ENCODE measurements around the gene ADGRG6. TPM values are rescaled to one million over a fixed set of nuclear protein-coding genes. Genes with fewer than 3 reads are reported as not detected.

ADGRG6 gene
- total RNA-seq, 1 donor from 2014 or later: 2.5 TPM

GRCh38 chr6:142380626-142381025 lies 78.8 kb downstream of the ADGRG6 start:
- Mint-ChIP-seq H3K9me3 (ENCODE audit: low read depth) (no peaks in the 10 kb centered on the region), H3K27ac (ENCODE audit: unreplicated experiment) (no peak overlapping the region), H3K36me3 (ENCODE audit: low read depth) (no peaks in the 10 kb centered on the region), H3K27me3 (ENCODE audit: low read depth) (no peaks in the 10 kb centered on the region), H3K4me3 (ENCODE audit: unreplicated experiment) (no peak overlapping the region), H3K4me1 (ENCODE audit: low read depth) (peaks cover 42% of the 10 kb centered on the region)
- TF ChIP-seq CTCF (IDR thresholded peaks at IDR 0.05): no peak
- DNase-seq (ENCODE audit: low spot score): no peak

GRCh38 chr6:142381181-142381580 lies 79.4 kb downstream of the ADGRG6 start:
- H3K27ac Mint-ChIP-seq (ENCODE audit: unreplicated experiment): no peak overlapping the region
- no peak overlapping the region for H3K4me3 Mint-ChIP-seq (ENCODE audit: unreplicated experiment)
- peaks cover 40% of the 10 kb centered on the region for H3K4me1 Mint-ChIP-seq (ENCODE audit: low read depth)

GRCh38 chr6:142381845-142382378 lies 80.1 kb downstream of the ADGRG6 start:
- Mint-ChIP-seq H3K36me3 (ENCODE audit: low read depth) (no peaks in the 10 kb centered on the region), H3K27me3 (ENCODE audit: low read depth) (no peaks in the 10 kb centered on the region), H3K9me3 (ENCODE audit: low read depth) (no peaks in the 10 kb centered on the region), H3K27ac (ENCODE audit: unreplicated experiment) (peak overlapping the region; percentile 28), H3K4me3 (ENCODE audit: unreplicated experiment) (no peak overlapping the region), H3K4me1 (ENCODE audit: low read depth) (peaks cover 34% of the 10 kb centered on the region)
- no peak for DNase-seq (ENCODE audit: low spot score)
- no peak for TF ChIP-seq CTCF (IDR thresholded peaks at IDR 0.05)

More at GRCh38 chr6:142381181-142381580, 79.4 kb downstream of the ADGRG6 start:
- Mint-ChIP-seq H3K9me3 (ENCODE audit: low read depth) (no peaks in the 10 kb centered on the region), H3K27me3 (ENCODE audit: low read depth) (no peaks in the 10 kb centered on the region), H3K36me3 (ENCODE audit: low read depth) (no peaks in the 10 kb centered on the region)
- no peak for TF ChIP-seq CTCF (IDR thresholded peaks at IDR 0.05)
- no peak for DNase-seq (ENCODE audit: low spot score)

GRCh38 chr6:142384519-142385254 lies 82.9 kb downstream of the ADGRG6 start:
- H3K27ac Mint-ChIP-seq (ENCODE audit: unreplicated experiment): no peak overlapping the region
- H3K4me3 Mint-ChIP-seq (ENCODE audit: unreplicated experiment): no peak overlapping the region
- no peak for TF ChIP-seq CTCF (IDR thresholded peaks at IDR 0.05)
- peaks cover 17% of the 10 kb centered on the region for H3K4me1 Mint-ChIP-seq (ENCODE audit: low read depth)
- no peaks in the 10 kb centered on the region for H3K36me3 Mint-ChIP-seq (ENCODE audit: low read depth)
- DNase-seq (ENCODE audit: low spot score): no peak
- H3K27me3 Mint-ChIP-seq (ENCODE audit: low read depth): no peaks in the 10 kb centered on the region
- no peaks in the 10 kb centered on the region for H3K9me3 Mint-ChIP-seq (ENCODE audit: low read depth)

GRCh38 chr6:142385352-142385751 lies 83.5 kb downstream of the ADGRG6 start:
- Mint-ChIP-seq H3K36me3 (ENCODE audit: low read depth) (no peaks in the 10 kb centered on the region), H3K4me1 (ENCODE audit: low read depth) (peaks cover 17% of the 10 kb centered on the region), H3K27ac (ENCODE audit: unreplicated experiment) (no peak overlapping the region), H3K4me3 (ENCODE audit: unreplicated experiment) (no peak overlapping the region), H3K27me3 (ENCODE audit: low read depth) (no peaks in the 10 kb centered on the region), H3K9me3 (ENCODE audit: low read depth) (no peaks in the 10 kb centered on the region)
- DNase-seq (ENCODE audit: low spot score): no peak
- no peak for TF ChIP-seq CTCF (IDR thresholded peaks at IDR 0.05)
